Ascending aorta (tissue), 2 donors: ENCODE results near the gene TSPOAP1. TPM values are rescaled to one million over a fixed set of nuclear protein-coding genes. Genes with fewer than 3 reads are reported as not detected.

ENCODE experiments used
- DNase-seq, 2 donors: peaks; one replicate each; pipeline ENCODE4 v3.0.0-alpha.2; 2019; ENCODE audit warnings: low spot score in 2 of 2
- H3K27ac ChIP-seq, 2 donors: fragments of 200-600 bp; sonication (generic); one replicate each; pipeline ENCODE4 v1.5.1; 2016 to 2017; ENCODE audit warnings: mild to moderate bottlenecking in 1 of 2
- H3K27me3 ChIP-seq: fragments of 200-600 bp; sonication (generic); one replicate; pipeline ENCODE4 v1.5.1; 2017
- H3K36me3 ChIP-seq, 2 donors: fragments of 200-600 bp; sonication (generic); one replicate each; pipeline ENCODE4 v1.5.1; 2016
- H3K4me1 ChIP-seq, 2 donors: fragments of 200-600 bp; sonication (generic); one replicate each; pipeline ENCODE4 v1.5.1; 2016 to 2017; ENCODE audit warnings: mild to moderate bottlenecking in 1 of 2
- H3K4me3 ChIP-seq, 2 donors: fragments of 200-600 bp; sonication (generic); one replicate each; pipeline ENCODE4 v1.5.1; 2016 to 2017; ENCODE audit warnings: mild to moderate bottlenecking in 1 of 2
- H3K9me3 ChIP-seq, 2 donors: fragments of 200-600 bp; sonication (generic); one replicate each; pipeline ENCODE4 v1.5.1; 2016
- CTCF ChIP-seq, 3 experiments: fragments of 200-600 bp in 2 of 3; fragments of 450-650 bp in 1 of 3; sonication (generic) in 2 of 3; IDR thresholded peaks; one replicate each; pipeline ENCODE4 v1.5.1; 2016 to 2019; ENCODE audit warnings: antibody characterized with exemption in 3 of 3, mild to moderate bottlenecking in 1 of 3, moderate library complexity in 1 of 3
- intact Hi-C: fragments of 100-400 bp; cut with DNase I; formaldehyde crosslinking; loops from one replicate; pipeline ENCODE4 v1.15.1; 2023
- total RNA-seq: library from RNA; depleted of rRNA; stranded (reverse); fragments of >200 nt; gene quantifications from one replicate; pipeline ENCODE4 v1.1.0, GENCODE V29; 2016

The TSPOAP1 gene
- total RNA-seq, 1 donor from 2014 or later: 22.4 TPM

GRCh38 chr17:58335061-58335731 lies 6.6 kb upstream of the TSPOAP1 start:
- no peak for TF ChIP-seq CTCF (IDR thresholded peaks at IDR 0.05)
- Histone ChIP-seq H3K4me3 (no peak overlapping the region), H3K27ac (peak overlapping the region in 1 of 2 donors; percentile 77), H3K9me3 (no peaks in the 10 kb centered on the region), H3K36me3 (no peaks in the 10 kb centered on the region), H3K27me3 (no peaks in the 10 kb centered on the region), H3K4me1 (peaks cover 0 to 3% of the 10 kb centered on the region in 2 donors)
- intact Hi-C loops: no loop called here
- no peak for DNase-seq

GRCh38 chr17:58334661-58335060 lies 6.1 kb upstream of the TSPOAP1 start:
- Histone ChIP-seq H3K4me3 (no peak overlapping the region), H3K27ac (peak overlapping the region in 1 of 2 donors; percentile 77), H3K27me3 (no peaks in the 10 kb centered on the region), H3K4me1 (peaks cover 0 to 3% of the 10 kb centered on the region in 2 donors), H3K36me3 (no peaks in the 10 kb centered on the region), H3K9me3 (no peaks in the 10 kb centered on the region)
- no peak for DNase-seq
- TF ChIP-seq CTCF (IDR thresholded peaks at IDR 0.05): no peak
- intact Hi-C loops: no loop called here

GRCh38 chr17:58334256-58334655 lies 5.7 kb upstream of the TSPOAP1 start:
- H3K27ac ChIP-seq: no peak overlapping the region
- H3K27me3 ChIP-seq: no peaks in the 10 kb centered on the region
- intact Hi-C loops: no loop called here
- no peak for TF ChIP-seq CTCF (IDR thresholded peaks at IDR 0.05)
- H3K4me1 ChIP-seq: peaks cover 0 to 3% of the 10 kb centered on the region in 2 donors
- no peaks in the 10 kb centered on the region for H3K36me3 ChIP-seq
- no peak overlapping the region for H3K4me3 ChIP-seq
- DNase-seq: no peak
- H3K9me3 ChIP-seq: no peaks in the 10 kb centered on the region

- Histone ChIP-seq H3K27ac (no peak overlapping the region), H3K4me3 (no peak overlapping the region), H3K27me3 (no peaks in the 10 kb centered on the region), H3K9me3 (no peaks in the 10 kb centered on the region), H3K4me1 (peaks cover 0 to 3% of the 10 kb centered on the region in 2 donors), H3K36me3 (no peaks in the 10 kb centered on the region)
- no peak for TF ChIP-seq CTCF (IDR thresholded peaks at IDR 0.05)
- DNase-seq: no peak
- intact Hi-C loops: no loop called here
Observed at GRCh38 chr17:58333736-58334207, 5.2 kb upstream of the TSPOAP1 start.

GRCh38 chr17:58332778-58333735 lies 4.5 kb upstream of the TSPOAP1 start:
- Histone ChIP-seq H3K27ac (no peak overlapping the region), H3K4me1 (peaks cover 0 to 3% of the 10 kb centered on the region in 2 donors), H3K36me3 (no peaks in the 10 kb centered on the region), H3K27me3 (no peaks in the 10 kb centered on the region), H3K4me3 (peak overlapping the region; percentile 10 to 62), H3K9me3 (no peaks in the 10 kb centered on the region)
- TF ChIP-seq CTCF (IDR thresholded peaks at IDR 0.05): no peak
- intact Hi-C loops: no loop called here
- no peak for DNase-seq
